HG03575 (cell line): ENCODE measurements around the gene ACSM2A.
"Not testable (repeated sequence)": the region's sequence is repeated elsewhere in the genome, so short reads cannot be mapped to it uniquely, and the experiment has no call there.

Experiments used
- ATAC-seq: cut with Tn5 transposase; IDR thresholded peaks from one replicate; pipeline ENCODE4 v1.9.1; 2021; ENCODE audit not compliant: unreplicated experiment, insufficient number of reproducible peaks, low FRiP score; ENCODE audit errors: extremely low read depth

Gene ACSM2A

GRCh38 chr16:20531795-20532194 lies 80.5 kb downstream of the ACSM2A start:
- not testable (repeated sequence) for ATAC-seq

- not testable (repeated sequence) for ATAC-seq
These were observed 81.0 kb downstream of the ACSM2A start for GRCh38 chr16:20532284-20532792.

DNA sequence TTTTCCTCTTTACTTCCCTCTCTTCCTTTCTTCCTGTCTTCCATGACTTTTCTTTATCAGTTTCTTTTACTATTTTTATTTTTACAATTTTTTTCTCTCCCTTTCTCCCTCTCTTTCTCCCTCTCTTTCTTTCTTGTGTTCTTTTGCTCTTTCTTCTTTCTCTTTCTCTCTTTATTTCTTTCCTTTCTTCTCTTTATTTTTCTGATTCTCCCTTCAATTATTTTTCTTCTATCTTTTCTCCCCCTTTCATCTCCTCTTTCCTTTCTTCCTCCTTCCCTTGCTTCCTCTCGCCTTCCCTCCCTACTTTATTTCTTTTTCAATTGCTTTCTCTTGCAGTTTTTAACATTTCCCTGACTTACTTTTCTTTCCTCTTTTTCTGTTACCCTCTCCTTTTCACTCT lies 85.3 kb downstream of the ACSM2A start:
- not testable (repeated sequence) for ATAC-seq
